Muscle of arm (tissue), 12 donors: ENCODE measurements around the gene CYSLTR2. TPM values are rescaled to one million over a fixed set of nuclear protein-coding genes. Genes with fewer than 3 reads are reported as not detected.
"Not testable (repeated sequence)": the region's sequence is repeated elsewhere in the genome, so short reads cannot be mapped to it uniquely, and the experiment has no call there.

ENCODE experiments used
- DNase-seq: peaks from one replicate; pipeline ENCODE4 v3.0.0-alpha.2; 2013
- polyA plus RNA-seq, 12 donors: library from polyadenylated mRNA; unstranded; fragments of 120-200 nt; gene quantifications; one replicate each; pipeline ENCODE4 v1.2.1, GENCODE V29; 2013; ENCODE audit not compliant: insufficient read length in 12 of 12

Gene CYSLTR2
- polyA plus RNA-seq, 12 donors: 0.07 to 0.73 (median 0.33) TPM; not detected in 2

- DNase-seq: no peak
Measured at GRCh38 chr13:48644951-48645350, 8.8 kb upstream of the CYSLTR2 start.

GRCh38 chr13:48645845-48646244, 7.9 kb upstream of the CYSLTR2 start:
- DNase-seq: no peak

- no peak for DNase-seq
Measured at GRCh38 chr13:48646791-48647190, 6.9 kb upstream of the CYSLTR2 start.

GRCh38 chr13:48647625-48648024, 6.1 kb upstream of the CYSLTR2 start:
- DNase-seq: no peak

GRCh38 chr13:48648446-48648845, 5.3 kb upstream of the CYSLTR2 start:
- no peak for DNase-seq

- no peak for DNase-seq
Measured at GRCh38 chr13:48652851-48653471, 768 bp upstream of the CYSLTR2 start.

GRCh38 chr13:48654511-48654910, 782 bp downstream of the CYSLTR2 start:
- no peak for DNase-seq

GRCh38 chr13:48655291-48655690, 1.6 kb downstream of the CYSLTR2 start:
- DNase-seq: no peak

GRCh38 chr13:48656608-48657007, 2.9 kb downstream of the CYSLTR2 start:
- DNase-seq: no peak

GRCh38 chr13:48660361-48661076, 6.8 kb downstream of the CYSLTR2 start:
- no peak for DNase-seq

- no peak for DNase-seq
Measured at GRCh38 chr13:48661107-48661506, 7.4 kb downstream of the CYSLTR2 start.

- no peak for DNase-seq
Measured at GRCh38 chr13:48662226-48662625, 8.5 kb downstream of the CYSLTR2 start.

- no peak for DNase-seq
Measured at GRCh38 chr13:48667136-48667535, 13.4 kb downstream of the CYSLTR2 start.

- DNase-seq: not testable (repeated sequence)
Measured at GRCh38 chr13:48671421-48671820, 17.7 kb downstream of the CYSLTR2 start.

GRCh38 chr13:48675247-48675646, 21.5 kb downstream of the CYSLTR2 start:
- no peak for DNase-seq

- DNase-seq: no peak
Measured at GRCh38 chr13:48678316-48678715, 24.6 kb downstream of the CYSLTR2 start.

GRCh38 chr13:48679941-48680680, 26.4 kb downstream of the CYSLTR2 start:
- no peak for DNase-seq

GRCh38 chr13:48680756-48681392, 27.1 kb downstream of the CYSLTR2 start:
- DNase-seq: no peak

- no peak for DNase-seq
Measured at GRCh38 chr13:48681905-48682304, 28.2 kb downstream of the CYSLTR2 start.

- no peak for DNase-seq
Measured at GRCh38 chr13:48682436-48682835, 28.7 kb downstream of the CYSLTR2 start.

- no peak for DNase-seq
Measured at GRCh38 chr13:48686636-48687210, 33.0 kb downstream of the CYSLTR2 start.

- DNase-seq: no peak
Measured at GRCh38 chr13:48687249-48687648, 33.5 kb downstream of the CYSLTR2 start.
